GM19324 (cell line): ENCODE measurements around the gene SHOC1.
A peak's percentile ranks its signal among the peaks of the same experiment; 100 is the strongest.
"Not testable (repeated sequence)": the region's sequence is repeated elsewhere in the genome, so short reads cannot be mapped to it uniquely, and the experiment has no call there.

ENCODE experiments used
- ATAC-seq: cut with Tn5 transposase; IDR thresholded peaks from one replicate; pipeline ENCODE4 v1.9.1; 2021; ENCODE audit warnings: mild to moderate bottlenecking, moderate library complexity; ENCODE audit not compliant: unreplicated experiment, low FRiP score

The SHOC1 gene

DNA sequence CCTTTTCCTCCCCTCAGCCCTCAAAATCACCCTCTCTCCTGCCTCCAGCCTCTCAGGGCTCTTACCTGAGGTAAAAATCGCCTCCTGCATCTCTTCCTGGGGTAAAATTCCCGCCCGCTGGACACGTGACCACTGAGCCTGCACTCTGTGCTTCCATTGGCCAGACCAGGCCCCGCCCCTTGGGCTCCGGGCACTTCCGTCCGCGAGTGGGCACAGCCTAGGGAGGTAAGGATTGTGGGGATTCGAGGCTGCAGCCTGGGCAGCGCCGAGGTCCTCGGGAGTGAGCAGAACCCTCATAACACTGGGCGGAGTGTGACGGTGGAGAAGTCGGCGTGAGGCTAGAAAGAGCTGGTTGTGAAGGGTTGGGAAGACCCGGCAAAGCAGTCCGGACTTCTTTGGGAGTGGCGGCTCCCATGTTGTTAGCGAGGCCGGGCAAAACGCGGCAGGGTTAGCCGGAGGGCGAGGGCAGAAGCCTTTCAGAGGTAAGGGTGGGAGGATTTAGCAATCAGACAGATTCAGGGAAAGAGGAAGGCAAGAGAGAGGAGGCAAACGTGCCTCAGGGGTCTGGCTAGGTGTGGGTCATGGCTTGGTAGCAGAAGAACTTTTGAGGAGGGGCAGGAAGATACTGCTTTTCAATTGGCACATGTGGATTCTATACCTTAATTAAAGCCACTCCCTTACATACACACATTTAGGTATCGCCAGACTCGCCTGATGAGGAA lies at the start of gene SHOC1:
TSS of gene SHOC1 (minus strand) at position 103 of the 722 bp plus-strand sequence. CDS start 3,519 bp downstream, outside the sequence.
- ATAC-seq: no peak

DNA sequence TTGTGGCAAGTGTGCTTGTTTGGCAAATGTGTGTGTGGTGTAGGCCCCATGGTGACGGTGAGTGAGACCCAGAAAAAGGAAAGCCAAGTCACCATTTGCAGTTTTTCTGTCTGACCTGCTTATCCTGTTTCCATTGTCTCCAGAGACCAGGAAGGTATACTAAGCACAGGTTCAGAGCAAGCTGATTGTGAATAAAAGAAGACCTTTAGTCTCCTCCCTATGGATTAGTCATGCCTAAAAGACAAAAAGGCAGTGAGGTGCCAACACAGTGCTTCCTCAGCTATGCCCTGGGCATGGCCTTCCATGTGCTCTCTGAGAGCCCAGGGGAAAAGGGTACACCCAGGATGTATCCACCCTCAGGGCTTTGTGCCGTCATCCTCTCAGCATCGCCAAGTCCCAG lies 49.2 kb upstream of the SHOC1 start:
- no peak for ATAC-seq

DNA sequence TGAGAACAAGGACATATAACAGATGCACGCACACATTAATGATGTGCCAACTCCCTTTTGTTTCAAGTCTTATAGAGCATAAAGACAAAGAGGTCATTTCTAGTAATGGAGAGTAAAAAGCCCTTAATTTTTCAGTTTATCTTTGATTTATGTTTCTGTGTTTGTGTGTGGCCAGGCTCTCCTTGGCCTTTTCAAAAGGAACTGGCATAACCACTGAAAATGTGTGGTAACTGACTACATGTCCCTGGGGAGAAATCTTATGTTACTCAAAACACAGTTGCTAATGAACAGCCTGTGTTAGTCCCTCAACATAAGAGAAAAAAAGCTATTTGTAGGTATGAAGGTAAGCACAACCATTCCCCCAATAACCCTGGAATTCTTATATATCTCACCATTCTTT lies 47.6 kb upstream of the SHOC1 start:
- no peak for ATAC-seq

DNA sequence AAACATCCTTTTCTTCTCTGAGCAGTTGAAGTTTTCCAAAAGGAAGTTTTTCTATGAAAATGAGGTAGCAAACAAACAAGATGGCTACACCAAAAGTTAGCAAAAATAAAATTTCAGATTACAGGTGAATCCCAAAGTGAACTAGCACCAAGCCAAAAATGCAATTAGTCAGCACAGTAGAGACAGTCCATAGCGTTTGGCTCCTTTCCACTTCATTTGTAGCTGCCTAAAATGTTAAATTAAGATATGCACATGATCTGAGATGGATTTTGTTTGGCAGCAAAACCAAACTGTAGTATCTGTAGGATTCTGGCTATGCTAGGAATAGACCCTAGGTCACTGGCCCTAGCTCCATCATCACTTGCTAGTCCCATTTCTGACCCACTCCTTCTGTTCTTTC lies 45.7 kb upstream of the SHOC1 start:
- no peak for ATAC-seq

DNA sequence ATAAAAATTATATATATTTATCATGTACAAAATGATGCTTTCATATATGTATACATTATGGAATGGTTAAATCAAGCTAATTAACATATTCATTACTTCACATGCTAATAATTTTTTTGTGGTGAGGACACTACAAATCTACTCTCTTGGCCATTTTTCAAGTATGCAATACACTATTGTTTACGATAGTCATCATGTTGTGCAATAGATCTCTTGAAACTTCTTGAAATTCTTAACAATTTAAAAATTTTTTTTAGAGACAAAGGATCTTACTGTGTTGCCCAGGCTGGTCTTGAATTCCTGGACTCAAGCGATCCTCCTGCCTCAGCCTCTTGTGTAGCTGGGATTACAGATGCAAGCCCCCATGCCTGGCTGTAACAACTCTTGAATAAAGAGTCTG lies 45.2 kb upstream of the SHOC1 start:
- no peak for ATAC-seq

DNA sequence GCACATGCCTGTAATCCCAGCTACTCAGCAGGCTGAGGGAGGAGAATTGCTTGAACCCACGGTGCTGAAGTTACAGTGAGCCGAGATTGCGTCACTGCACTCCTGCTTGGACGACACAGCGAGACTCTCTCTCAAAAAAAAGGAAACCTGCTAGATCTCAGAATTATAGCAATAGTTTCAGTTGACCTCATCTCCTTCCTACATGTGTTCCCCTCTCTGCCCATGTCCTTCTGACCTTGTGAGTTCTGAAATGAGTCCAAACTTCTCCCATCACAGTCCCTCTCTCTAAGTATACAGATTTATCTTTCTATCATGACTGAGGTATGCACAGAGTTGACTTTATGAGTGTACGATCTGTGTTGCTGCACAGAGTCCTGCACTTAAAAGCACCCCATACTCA lies 44.6 kb upstream of the SHOC1 start:
- no peak for ATAC-seq

DNA sequence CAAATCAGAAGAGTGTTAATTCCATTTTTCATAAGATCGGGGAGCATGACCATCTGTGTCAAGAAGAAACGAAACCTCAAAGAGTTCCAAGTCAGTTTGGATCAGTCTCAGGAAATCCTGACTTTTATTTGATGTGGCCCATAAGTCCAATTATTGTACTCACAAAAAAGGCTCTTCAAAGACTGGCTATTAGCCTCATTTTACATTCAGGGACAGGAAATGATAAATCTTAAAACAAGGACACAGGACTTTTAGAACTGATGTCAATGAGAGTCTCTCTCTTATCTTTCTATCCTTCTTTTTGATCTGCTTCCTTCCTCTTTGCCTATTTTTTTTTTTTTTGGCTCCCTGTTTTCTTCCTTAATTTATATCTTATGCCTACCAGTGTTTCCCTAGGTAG lies 43.7 kb upstream of the SHOC1 start:
- ATAC-seq: no peak

DNA sequence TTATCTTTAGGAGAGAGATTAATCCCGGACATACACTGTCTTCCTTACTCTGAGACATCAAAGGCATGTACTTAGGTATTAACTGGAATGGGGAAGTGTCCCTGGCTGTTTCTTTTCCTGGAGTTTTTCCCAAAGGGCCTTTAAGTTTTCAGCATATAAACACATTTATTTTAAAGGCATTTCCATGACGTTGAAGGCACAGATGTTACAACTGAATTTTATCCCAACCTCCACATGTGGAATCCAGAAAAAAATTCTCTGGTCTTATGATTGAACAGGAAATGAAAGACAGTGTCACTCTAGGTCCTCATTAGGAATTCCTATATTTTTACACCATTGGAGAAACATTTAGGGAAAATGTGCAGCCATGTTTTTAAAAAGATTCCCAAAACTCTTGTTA lies 41.6 kb upstream of the SHOC1 start:
- ATAC-seq: no peak

DNA sequence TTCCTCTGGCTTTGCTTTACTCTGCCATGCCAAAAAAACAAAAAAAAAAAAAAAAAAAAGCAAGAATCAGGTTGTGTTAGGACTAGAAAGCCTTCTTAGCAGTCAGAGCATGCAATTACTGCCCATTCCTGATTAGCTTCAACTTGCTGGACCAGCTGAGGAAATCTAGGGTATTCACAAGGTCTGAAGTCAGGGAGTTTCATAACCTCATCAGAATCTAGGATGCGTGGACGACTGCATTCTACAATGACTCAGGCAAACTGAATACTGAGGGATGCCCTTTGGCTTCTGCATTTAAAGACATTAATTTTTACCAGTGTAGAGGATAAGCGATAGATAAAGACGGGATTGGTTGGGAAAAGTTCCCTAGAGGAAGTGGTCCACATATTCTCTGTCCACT lies 39.2 kb upstream of the SHOC1 start:
- ATAC-seq: no peak

DNA sequence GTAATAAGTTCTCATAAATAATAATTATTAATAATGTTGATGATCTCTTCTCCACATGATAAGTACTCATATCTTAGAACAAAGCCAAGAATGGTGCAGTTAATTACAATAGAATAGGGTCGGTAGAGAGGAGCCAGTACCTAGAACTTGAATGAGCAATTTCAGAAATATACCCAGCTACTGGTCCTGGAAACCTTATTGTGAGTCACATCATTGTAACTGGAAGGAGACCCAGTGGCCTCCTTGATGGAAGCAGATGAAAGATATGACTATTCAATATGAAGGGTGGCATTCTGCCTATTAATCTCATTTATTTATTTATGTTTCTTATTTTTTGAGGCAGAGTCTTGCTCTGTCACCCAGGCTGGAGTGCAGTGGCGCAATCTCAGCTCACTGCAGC lies 37.7 kb upstream of the SHOC1 start:
- ATAC-seq: no peak

DNA sequence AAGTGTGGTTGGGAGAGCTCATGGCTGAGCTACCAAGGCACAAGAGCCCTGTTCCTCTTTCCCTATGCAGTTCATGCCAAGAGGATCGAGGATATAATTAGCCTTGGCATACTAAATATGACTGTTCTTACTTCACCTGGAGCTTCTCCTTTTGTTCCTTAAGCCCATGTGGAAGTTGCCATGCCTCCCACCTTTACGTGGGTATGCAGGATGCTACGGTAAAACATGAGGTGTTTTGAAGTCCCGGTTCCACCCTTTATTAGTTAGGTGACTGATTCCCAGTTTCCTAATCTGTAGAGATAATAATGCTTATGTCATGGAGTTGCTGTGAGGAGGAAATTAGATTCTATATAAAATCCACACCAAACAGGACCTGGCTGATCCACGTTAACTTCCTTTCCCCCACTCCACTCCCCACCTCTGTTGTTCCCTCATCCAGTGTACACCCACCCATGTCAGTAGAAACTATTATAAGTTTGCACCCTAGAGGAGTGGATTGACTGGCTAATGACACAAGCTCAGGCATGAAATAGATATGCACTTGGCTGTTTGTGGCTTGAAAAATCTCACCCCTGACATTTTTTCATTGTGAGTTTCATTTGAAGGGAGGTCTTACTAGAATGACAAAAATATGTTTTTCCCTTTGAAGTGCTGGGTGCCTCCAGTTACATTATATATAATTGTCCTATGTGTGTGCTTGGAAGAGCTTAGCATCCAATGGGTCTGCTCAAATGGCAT lies 36.8 kb upstream of the SHOC1 start:
- no peak for ATAC-seq

DNA sequence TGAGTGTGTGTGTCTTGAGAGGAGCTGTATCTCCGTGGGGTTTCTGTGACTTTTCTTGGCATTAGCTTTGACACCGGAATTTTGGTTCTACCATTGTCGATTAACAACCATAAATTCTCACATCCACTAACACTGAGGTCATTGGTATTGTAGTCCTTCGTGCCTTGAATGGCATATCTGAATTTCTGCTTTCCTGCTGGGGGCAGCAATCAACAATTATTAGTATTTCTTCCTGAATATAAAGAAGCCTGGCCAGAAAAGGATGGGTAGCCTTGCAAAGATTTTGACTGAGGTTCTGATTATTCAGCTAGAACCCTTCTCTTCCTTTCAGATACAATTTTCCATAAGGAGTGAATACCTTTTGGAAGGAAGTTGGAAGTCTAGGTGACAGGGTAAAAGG lies 33.5 kb upstream of the SHOC1 start:
- no peak for ATAC-seq

DNA sequence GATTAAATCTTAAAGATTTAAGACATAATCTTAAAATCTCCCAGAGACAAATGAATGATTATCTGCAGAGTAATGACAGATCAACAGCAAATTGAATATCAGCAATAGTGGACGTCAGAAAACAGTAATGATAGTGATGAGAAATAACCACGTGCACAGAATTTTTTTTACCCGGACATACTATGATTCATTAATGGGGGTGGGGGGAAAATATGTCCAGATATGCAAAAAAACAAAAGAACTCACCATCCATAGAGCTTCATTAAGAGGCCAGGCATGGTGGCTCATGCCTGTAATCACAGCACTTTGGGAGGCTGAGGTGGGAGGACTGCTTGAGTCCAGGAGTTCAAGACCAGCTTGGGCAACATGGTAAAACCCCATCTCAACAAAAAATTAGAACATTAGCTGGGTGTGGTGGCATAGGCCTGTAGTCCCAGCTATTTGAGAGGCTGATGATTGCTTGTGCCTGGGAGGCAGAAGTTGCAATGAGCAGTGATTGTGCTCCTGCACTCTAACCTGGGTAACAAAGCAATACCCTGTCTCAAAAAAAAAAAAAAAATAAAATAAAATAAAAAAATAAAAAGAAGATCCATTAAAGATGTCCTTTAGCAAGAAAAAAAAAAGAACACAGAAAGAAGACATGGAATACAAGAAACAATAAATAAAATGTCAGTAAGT lies 30.9 kb upstream of the SHOC1 start:
- no peak for ATAC-seq

DNA sequence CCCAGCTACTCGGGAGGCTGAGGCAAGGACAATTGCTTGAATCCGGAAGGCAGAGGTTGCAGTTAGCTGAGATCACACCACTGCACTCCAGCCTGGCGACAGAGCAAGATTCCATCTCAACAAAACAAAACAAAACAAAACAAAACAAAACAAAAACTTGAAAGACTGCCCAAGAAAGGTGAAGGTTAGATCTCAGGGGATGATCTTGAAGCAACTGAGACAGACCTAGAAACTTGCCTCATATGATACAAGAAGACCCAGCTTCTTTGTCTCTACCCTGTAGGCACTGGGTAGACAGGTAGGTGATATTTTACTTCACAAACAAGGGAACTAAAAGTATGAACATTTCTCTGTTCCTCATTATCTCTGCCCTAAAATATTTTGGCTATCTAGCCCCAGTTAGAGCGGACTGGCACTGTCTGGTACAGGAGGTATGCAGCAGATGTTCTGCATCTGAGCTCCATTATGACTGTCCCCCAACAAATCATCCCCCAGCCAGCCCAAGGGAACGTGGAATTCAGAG lies 26.3 kb upstream of the SHOC1 start:
- ATAC-seq: peak; percentile 56

DNA sequence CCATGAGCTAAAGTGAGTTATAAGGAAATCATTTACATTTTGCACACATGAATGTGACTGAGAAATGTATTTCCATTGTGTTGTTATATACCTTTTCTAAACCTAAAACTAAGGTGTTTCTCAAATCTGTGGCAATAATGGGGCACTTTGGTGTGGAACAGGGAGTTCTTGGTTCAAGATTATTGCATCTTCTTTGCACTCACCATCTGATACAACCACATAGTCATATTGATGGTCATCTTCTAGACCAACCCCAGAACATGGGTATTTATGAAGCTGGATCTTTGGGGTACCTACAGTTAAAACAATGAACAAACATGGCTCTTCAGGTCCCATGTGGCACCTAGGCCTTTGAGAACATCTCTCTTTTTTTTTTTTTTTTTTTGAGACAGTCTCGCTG lies 24.6 kb upstream of the SHOC1 start:
- no peak for ATAC-seq

DNA sequence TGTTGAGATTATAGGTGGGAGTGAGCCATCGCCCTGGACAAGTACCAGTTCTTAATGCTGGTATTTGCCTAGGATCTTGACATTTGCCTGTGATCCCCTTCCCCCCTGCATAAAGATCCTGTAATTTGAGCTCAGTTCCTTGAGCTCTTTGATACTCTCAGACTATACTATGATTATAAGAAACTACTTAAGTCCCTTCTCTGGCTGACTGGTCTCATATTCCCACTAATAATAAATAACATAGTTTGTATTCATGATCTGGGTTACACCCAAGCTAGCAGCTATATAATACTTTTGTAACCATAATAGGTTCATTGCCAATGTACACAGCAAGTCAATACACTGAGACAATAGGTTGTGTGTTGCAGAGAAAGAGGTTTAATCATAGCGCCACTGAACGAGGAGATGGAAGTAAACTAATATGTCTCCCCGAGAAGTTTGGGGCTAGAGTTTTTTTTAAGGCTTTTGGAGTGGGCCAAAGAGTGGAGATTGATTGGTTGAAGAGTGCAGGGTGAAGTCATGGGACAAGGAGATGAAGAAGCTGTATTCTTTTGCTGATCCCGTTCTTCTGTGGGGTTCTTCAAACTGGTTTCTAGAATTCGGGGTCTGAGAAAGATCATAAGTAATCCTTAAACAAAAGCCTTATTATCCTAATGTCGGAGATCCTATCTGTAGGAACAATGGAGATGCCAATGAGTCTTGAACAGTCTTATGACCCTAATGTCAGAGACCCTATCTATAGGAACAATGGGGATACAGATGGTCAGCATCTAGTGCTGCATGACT lies 20.7 kb upstream of the SHOC1 start:
- ATAC-seq: no peak

DNA sequence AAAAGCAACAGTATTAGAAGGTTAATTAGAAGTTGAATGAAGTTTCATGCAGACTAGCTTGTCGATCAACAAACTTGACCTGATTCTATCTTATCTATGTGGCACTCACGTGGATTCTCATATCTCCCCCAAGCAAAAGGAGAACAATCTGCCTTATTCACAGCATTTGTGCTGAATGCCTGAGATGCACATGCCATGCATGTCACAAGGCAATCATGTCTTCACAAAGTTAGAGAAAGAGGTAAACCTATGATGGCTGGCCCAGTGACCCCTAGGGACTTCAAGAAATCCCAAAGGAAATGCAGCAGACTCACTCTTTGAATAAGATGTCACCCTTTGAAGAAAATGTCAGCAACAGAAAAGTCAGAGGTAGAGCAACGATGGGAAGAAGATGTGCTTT lies 17.6 kb upstream of the SHOC1 start:
- ATAC-seq: no peak

DNA sequence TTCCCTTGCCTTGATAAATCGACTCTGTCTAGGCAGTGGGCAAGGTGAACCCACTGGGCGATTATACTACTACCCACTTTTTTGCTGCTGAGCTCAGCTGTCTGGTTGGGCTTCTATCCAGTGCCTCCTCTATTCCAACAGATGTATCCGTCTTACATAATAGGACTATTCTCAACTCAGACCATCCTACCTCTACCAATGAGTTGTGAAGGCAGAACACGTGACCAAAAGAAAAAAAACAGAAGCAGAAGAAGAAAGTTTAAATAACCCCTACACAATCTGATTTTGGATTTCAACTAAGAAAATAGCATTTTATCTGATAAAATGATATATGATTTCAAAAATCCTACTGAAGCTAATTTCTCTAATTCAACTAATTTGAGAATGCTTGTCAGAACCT lies 16.2 kb upstream of the SHOC1 start:
- no peak for ATAC-seq

DNA sequence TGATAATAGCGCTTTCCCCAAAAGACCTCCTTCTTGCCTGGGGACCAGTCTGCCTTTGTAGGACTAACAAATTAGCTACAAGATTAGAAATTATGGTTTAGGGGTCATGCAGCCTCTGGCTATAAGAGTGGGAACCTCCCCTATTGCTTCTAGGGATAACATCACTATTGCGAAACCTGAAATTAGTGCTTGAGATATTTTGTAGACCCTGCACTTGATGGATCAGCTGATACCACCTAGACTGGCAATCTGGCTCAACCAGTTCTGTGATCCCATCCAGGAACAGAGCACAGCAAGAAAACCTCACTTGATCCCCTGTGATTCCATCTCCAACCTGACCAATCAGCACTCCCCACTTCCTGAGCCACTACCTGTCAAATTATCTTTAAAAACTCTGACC lies 15.7 kb upstream of the SHOC1 start:
- not testable (repeated sequence) for ATAC-seq

DNA sequence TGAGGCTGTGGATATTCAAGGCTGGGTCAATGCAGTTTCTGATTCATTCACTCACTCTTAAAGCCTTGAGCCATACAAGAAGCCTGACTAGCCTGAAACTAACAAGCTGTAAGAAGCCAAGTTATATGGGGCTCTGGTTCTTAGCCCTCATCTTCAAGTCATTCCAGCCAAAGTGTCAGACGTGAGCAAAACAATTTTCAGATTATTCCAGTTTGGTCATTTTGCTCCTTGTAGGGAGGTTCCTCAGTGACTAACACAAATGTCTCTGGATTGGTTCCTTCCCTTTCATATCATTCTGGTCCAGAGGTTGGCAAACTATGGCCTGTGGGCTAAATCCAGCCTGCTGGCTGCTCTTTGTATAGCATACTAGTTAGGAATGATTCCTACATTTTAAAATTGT lies 12.5 kb upstream of the SHOC1 start:
- no peak for ATAC-seq

DNA sequence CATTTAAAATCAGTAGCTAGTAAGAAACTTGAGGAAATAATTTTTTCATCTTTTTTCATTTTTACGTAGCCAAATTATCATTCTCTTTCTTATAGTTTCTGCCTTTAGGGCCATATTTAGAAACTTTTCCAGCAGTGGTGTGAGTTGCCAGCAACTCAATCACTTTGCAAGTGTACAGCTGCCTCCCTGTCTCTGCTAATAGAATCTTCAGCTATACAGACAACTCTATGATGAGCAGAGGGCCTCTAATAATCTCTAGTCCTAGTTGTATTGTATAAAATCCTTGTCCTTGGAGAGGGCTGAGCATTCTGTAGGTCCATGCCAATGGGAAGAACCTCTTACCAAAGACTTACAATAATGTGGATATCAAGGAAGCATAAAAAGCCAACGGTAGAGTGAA lies 11.5 kb upstream of the SHOC1 start:
- no peak for ATAC-seq
